Measurements from ENCODE around the gene NOP14.
A peak's percentile ranks its signal among the peaks of the same experiment; 100 is the strongest.
"Not testable (repeated sequence)": the region's sequence is repeated elsewhere in the genome, so short reads cannot be mapped to it uniquely, and the experiment has no call there.

Gene NOP14

DNA sequence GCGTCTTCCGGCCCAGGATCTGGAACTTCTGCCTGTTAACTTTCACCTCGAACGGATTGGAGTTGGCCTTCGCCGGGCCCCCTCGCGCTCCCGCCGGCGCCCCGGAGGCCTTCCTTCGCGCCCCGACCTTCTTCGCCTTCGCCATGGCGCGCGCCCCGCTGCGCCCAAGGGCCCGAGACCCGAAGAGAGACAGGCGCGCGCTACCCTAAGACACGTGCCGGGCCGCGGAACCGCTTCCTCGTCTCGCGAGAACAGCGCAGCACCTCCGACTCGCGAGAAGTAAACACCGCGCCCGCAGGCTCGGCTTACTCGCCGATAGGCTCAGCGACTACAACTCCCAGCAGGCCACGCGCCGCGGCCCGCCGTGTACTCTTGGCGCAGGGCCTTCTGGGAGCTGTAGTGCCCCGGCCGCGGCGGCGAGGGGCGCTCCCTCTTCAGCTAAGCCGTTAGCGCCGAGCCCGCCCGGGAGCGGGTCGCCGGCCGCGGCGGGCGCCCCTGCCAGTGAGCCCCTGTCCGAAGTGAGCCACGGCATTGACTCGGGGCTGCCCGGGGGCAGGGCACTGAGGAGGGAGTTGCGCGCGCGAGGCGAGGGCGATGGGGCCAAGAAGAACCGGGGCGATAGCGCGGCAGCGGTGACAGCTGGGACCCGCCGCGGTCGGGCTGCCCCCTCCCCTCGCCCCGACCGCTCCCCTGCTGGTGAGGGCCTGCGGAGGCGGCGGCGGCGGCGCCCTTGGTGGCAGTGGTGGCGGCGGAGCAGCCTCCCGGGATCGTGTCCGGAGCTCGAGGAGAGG, at the start of gene NOP14, which contains the start of gene GRK4:
Gene NOP14, minus strand, starts transcription at position 232 of the 791 bp plus-strand sequence. Its CDS starts 87 bp downstream, at position 145.
Gene GRK4, plus strand, starts transcription at position 397 of the 791 bp plus-strand sequence. CDS start 500 bp downstream, outside the sequence.
- DNase-seq, result peak; percentile 97

DNA sequence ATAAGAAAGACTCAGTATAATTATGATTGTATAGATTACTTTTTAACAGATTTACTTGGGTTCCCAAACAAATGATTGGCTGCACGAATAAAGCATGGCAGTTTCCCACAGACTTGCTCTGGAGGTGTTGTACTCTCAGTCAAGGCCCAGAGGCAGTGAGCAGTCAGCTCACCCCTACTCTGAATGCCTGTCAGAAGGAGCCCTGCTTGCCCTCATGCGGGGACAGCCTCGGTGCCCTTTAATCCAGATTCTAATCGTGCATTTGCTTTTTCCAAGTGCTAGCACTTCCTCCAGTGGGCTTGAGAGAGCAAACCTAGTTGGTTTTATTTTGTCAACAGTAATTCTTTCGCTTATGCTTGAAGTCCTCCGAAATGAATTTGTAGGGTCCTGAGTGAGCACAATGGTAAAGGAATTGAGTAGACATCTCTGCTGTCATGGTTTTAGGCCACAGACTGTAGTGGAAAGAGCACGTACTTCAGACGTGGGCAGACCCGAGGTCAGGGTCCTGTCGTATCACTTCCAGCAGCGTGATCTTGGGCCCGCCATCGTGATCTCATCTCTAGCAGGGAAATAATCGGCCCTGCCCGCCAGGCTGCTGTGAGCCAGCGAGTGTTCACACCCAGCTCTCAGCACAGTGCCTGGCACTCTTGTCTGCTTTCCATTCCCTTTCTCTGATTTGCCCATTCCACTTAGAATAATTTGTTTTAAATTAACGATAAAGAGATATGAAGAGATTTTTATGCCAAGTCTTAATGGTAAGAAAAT, 48.4 kb upstream of the NOP14 start:
- no peak for DNase-seq

DNA sequence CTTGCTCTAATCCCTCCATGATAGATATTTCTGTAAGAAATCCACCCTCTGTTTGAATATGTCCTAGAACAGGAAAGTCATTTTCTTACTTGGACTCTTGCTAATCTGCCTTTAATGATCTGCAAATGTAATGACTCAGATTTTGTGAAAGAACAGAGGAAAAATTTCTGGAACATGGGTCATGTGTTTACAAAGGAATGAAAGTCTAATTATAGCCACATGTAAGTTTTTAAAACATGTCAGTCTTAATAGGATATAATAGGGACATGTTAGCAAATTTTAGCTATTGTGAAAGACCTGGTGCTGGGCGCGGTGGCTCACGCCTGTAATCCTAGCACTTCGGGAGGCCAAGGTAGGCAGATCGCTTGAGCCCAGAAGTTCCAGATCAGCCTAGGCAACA, 47.8 kb upstream of the NOP14 start:
- DNase-seq, result no peak

DNA sequence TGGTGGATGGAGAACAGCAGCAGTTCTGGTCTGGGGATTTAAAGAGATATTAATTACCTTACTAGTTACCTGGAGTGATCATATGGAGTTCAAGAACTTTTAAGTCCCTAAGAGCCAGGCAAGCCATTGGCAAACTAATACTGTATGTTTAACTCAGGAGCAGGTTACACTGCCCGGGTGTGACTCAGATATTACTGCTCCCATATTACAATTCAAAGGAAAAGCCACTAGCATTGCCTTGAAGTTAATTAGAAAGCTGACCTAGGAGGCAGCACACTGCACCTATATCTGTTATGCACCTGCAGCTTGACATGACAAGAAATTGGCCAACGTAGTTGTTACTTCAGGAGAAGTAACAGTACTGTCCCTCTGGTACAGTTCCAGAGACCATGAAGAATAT, 47.4 kb upstream of the NOP14 start:
- DNase-seq, result no peak

DNA sequence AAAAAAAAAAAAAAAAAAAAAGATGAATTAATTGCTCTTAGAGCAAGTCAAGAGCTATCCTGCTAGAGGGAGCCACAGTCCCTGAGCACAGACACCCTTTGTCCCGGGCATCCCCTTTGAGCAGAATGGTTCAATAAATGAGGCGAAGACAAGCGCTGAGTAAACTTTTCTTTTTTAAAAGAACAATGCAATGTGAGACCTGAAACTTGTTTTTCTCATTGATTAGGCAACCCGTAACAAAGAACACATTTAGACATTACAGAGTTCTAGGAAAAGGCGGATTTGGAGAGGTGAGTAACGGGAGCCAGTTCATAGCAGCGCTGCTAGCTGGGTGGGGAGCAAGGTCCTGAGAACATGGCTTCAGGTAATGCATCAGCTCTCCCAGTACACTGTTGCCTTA, 46.2 kb upstream of the NOP14 start:
- no peak for DNase-seq

DNA sequence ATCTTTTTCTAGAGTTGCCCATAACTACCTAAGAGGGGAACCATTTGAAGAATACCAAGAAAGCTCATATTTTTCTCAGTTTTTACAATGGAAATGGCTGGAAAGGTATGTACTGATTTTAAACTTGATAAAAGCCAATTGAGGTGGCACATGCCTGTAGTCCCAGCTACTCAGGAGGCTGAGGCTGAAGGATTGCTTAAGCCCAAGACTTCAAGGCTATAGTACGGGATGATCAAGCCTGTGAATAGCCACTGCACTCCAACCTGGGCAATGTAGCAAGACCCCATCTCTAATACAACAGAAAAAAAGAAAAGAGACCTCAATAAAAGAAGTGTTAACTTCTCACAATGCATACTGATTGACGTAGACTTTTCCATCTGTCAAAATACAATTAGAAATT, 44.5 kb upstream of the NOP14 start:
- no peak for DNase-seq

DNA sequence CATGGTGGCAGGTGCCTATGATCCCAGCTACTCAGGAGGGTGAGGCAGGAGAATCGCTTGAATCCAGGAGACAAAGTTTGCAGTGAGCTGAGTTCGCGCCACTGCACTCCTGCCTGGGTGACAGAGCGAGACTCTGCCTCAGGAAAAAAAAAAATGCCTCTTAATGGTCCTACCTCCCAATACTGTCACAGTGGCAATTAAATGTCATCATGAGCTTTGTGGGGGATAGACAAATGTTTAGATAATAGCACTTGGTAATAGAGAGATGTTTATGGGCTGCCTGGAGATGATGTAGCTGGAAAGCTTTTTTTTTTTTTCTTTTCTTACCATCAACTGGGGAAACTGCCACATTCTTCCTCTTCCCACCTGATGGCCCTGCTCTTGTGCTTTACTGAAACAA, 33.2 kb upstream of the NOP14 start:
- no peak for DNase-seq

DNA sequence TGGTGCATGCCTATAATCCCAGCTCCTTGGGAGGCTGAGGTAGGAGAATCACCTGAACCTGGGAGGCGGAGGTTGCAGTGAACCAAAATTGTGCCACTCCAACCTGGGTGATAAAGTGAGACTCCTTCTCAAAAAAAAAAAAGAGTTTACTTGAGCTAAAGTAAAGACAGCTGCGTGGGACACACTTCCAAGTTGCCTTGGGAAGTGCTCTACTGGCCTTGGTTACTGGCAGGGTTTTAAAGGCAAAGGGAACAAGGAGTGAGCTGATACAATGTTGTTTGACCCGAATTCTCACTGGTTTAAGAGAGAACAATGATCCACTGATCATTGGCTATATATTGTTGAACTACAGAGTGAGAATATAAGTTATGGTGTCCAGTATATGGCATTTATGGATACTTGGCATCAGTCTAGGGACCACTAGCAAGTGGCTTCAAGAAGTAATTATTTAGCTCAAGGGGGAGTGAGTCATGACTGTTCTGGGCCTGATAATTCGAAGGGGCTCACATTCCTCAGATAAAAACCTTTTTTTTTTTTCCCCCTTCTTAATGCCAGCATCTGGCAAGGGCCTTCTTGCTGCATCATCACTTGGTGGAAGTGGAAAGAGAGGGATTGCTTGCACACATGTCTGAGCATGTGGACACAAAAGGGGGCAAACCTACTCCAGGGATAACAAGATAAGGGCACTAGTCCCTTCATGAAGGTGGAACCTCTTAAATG, 32.5 kb upstream of the NOP14 start:
- no peak for DNase-seq

DNA sequence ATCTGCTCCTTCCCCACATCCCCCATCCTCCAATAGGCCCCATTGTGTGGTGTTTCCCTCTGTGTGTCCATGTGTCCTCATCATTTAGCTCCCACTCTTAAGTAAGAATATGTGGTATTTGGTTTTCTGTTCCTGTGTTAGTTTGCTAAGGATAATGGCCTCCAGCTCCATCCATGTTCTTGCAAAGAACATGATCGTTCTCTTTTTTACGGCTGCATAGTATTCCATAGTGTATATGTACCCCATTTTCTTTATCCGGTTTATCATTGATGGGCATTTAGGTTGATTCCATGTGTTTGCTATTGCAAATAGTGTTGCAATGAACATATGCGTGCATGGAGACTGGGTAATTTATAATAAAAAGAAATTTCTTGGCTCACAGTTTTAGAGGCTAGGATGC, 31.7 kb upstream of the NOP14 start:
- no peak for DNase-seq

DNA sequence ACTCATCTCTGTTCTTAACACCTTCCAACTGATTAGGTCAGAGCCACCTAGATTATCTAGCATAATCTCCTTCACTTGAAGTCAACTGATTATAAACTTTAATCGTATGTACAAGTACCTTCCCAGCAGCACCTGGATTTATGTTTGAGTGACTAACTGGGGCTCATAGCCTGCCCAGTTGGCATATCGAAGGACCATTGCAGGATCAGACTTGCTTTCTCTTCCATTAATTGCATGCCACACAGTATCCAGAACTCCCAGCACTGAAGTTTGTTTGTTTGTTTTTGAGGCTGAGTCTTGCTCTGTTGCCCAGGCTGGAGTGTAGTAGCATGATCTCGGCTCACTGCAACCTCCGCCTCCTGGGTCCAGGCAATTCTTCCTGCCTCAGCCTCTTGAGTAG, 28.0 kb upstream of the NOP14 start:
- no peak for DNase-seq

DNA sequence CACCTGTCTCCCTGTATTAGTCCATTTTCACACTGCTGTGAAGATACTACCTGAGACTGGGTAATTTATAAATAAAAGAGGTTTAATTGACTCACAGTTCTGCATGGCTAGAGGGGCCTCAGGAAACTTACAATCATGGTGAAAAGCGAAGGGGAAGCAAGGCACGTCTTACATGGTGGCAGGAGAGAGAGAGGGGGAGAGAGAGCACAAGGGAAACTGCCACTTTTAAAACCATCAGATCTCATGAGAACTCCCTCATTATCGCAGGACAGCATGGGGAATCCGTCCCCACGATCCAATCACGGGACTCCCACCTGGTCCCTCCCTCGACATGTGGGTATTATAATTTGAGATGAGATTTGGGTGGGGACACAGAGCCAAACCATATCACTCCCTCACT, 20.5 kb upstream of the NOP14 start:
- not testable (repeated sequence) for DNase-seq

DNA sequence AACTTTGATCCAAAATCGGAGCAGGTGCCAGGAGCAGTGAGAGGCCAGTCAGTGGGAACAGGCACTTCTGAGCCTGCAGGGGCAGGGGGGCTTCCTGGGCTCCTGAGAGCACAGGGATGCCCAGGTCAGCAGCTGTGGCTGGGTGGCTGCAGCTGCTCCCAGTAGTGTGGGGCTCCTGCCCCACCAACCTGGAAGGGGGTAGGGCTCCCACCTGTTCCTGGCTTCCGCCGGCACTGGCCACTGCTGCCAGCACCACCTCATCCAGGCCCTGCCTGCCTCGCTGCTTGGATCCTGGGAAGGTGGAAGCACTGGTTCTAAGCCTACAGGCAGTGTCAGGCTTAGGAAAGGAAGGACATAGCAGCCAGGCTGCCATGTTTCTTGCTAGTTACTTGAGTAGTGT, 18.8 kb upstream of the NOP14 start:
- DNase-seq, result no peak

DNA sequence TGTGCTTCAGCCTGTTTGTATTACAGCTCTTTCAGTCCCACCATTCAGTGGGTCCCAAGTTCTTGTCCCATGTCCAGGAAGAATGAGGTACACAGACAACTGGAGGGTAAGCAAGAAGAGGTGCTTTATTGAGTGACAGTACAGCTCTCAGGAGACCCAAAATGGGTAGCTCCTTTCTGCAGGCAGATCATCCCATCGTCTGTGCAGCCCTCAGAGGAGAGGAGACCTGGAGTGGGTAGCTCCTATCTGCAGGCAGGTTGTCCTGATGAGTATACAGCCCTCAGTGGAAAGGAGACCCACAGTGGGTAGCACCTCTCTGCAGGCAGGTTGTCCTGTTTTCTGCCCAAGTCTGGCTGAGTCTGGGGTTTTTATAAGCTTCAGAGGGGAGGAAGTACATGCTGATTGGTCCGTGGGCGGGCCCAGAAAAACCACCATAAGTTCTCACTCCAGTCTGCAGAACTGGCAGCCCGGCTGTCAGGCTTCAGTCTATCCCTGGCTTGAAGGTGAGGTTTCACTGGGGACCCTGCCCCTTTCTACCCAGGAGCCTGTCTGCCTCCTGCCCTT, 18.1 kb upstream of the NOP14 start:
- no peak for DNase-seq

DNA sequence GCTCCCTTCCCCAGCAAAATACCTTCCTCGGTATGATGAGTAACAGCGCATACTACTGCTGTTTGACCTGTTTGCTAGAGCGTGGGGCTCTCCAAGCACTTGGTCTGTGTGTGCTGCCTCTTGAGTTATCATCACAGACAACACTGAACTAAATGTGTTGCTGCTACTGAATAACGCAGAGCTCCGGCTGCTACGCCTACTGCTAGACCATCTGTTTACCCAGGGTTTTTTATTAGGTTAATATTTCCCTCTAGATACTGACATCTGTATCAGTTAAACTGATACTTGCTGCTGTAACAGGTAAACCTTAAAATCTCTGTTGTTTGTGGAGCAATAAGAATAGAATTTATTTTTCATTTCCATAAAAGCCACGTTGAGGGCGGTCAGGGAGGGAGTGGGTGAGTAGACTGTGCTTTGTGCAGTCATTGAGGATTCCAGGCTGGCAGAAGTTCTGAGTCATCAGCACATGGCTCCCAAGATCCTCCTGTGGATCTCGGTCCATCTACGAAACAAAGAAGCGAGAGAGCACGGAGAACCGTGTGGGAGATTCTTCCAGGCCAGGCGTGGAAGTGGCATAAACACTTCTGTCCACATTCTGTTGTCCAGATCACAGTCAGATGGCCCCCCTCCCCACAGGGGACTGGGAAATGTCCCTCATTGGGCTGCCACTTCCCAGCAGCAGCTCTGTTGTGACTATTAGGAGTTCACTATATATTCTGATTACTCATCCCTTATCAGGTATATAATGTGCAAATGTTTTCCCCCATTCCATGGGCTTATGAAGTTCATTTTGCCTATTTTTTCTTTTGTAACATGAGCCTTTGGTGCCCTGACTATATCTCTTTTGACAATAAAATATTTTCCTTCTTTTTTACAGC, 14.2 kb upstream of the NOP14 start:
- DNase-seq, result no peak

DNA sequence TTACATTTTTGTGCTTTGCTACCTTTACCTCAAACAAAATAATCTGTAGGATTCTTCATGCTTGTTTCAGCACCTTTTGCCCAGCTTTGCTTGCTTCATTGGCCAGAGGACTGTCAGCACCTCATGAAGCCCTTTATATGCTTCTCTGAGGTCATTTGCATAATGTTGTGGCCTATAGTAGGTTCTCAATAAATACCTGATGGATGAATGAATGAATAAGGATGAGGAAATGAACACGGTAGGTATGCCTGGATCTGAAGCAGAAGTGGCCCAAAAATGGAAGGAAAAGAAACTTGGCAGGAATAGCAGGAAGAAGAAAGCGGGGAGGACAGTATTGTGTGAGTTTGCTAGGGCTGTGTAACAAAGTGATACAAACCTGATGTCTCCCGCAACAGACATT, 8.1 kb upstream of the NOP14 start:
- no peak for DNase-seq

DNA sequence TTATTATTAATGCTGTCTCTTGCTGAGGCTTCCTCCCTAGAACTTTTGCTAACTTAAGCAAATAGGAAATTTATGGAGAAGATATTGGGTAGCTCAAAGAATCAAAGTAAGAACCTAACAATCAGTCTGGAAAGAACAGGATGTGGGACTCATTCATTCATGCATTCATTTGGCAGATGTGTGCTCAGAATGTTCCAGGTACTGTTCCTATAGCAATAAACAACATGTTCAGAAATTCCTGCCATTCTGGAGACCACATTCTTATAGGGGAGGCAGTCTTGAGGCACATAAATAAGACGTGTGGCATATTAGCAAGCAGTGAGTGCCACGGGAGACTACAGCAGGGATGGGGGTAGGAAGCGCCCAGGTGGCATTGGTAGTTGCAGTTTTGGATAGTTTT, 5.2 kb upstream of the NOP14 start:
- DNase-seq, result no peak

DNA sequence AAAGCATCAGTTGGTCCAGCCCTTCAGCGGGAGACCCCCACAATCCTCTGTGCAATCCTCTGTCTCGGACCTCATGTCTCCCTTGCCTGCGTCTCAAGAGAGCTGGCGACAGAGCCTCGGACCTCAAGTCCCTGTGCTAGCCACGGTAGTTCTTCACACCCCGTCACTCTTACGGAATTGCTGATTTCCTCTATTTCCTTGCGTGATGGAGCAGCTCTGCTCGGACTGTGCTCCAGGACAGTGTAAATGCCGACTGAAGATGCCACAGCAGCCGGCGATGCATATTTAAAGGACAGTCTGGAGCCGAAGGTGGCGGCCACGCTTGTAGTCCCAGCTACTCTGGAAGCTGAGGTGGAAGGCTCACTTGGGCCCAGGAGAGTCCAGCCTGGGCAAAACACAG, 2.1 kb upstream of the NOP14 start:
- no peak for DNase-seq

DNA sequence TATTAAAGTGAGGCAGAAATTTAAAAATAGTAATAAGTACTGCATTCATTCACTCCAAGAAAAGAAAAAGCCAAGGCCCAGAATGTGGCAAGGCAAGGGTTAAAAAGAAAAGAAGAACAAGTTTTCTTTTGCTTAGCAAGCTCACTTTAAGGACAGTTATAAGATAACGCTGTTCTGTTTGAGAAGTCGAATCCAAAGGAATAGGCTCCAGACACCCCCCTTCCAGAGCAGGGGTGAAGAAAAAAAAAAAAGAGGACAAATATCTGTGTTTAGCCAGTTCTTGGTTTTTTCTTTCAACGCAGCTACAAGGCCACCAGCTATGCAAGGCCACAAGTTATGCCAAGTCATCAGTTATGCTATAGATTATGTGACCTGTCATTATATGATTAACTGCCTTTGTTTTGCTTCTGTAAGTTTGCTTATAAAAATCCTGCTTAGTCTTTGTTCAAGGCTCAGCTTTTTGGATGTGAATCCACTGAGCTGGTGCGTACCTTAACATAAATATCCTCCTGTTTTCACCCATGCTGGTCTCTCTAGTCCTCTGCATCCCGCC, 1.6 kb upstream of the NOP14 start:
- no peak for DNase-seq

DNA sequence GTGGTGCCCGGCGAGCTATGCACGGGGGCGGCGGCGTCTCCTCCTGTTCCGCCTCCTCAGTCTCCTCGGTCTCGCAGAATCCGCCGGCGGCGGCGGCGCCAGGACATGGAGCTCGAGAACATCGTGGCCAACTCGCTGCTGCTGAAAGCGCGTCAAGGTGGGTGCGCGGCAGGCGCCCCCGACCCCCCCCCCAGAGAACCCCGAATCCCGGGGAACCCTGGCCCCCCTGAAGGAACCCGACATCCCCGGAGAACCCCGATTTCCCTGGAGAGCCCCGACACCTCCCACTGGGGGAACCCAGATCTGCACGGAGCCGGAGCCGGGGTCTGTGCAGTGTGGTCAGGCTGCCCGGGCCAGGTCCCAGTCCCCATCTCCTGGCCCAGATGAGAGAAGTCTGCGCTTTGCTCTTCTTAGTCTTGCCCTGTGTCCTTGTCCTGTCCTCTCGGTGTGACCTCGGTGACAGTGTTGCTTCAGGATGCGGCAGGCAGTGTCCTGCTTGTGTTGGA, 813 bp upstream of the NOP14 start:
- no peak for DNase-seq

DNA sequence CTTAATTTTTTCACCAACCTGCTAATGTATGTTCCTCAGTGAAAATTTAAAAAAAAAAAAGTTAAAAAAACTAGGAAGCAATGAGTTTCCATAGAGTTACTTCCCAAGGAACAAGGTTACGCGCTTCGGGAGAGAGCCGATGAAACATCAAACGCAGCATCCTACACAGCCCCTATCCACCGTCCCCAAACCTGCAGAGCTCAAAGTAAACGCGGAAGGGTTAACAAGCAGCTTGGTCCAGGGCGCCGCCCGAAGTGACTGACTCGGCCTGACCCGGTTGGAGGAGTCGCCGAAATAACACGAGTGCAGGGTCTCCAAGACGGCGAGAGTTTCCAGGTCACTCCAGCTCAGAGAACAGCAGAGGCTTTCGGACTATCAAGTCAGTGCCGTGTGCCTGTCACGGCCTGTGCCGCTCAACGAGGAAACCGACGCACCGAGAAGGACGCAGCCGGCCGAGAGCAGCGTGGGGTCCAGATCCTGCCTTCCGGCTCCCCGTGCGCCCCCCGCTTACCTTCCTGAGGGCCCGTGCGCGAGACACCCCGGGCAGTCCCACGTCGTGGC, 512 bp downstream of the NOP14 start:
- peak; percentile 42 for DNase-seq

DNA sequence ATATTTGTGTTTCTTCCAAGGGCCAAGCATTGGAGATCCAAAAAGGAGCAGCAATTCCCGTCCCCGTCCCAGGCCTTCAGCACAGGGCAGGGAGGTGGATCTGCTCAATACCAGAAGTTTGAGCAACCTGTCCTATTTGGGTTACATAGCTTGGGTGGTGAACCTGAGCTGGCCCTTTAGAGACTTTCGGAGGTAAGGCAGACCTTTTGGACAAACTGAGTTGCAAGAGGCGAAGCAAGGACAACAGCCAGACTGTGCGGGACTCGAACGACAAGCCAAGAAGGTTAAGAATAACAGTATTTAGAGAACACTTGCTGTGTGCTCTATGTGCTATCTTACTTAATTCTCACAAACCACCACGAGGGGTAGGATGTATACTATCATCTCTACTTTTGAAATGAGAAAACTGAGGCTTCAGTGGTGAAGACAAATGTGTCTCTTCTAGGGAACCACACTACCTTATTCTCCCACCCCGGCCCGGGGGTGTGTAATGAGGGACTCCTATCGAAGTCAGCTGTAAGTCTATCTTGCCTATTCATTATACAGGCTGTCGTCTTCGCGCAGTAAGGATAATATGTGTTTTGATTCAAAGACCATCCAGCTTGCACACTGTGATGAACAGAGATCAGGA, 1.3 kb downstream of the NOP14 start:
- DNase-seq, result no peak

Measured in activated CD8-positive, alpha-beta memory T cell treated with anti-CD3 and anti-CD28 coated beads, Interleukin-2, amount 50 U/mL, for 4 hours (primary cell).